ENCODE measurements around the gene SLC38A3.

- TF ChIP-seq CTCF (IDR thresholded peaks at IDR 0.05 in 4 of 5, conservative IDR thresholded peaks at IDR 0.05 in 1 of 5) (no peak), POLR2A (IDR thresholded peaks at IDR 0.05) (no peak)
Measured at GRCh38 chr3:50169232-50169832, 35.7 kb upstream of the SLC38A3 start.

Measured in gastrocnemius medialis (tissue), 4 donors.